ENCODE measurements around the gene HPCA.

- TF ChIP-seq CTCF (IDR thresholded peaks at IDR 0.05; ENCODE audit: low read depth, low read length): no peak
- TF ChIP-seq EZH2phosphoT487 (IDR thresholded peaks at IDR 0.05; ENCODE audit: low read depth): no peak
Observed at GRCh38 chr1:32933742-32934322, 47.5 kb downstream of the HPCA start.
